Aorta (tissue), 5 donors: Measurements from ENCODE around the gene IBSP. TPM values are rescaled to one million over a fixed set of nuclear protein-coding genes. Genes with fewer than 3 reads are reported as not detected.

Experiments used
- ATAC-seq: fragments of 200-7000 bp; cut with Tn5 transposase; one replicate; pipeline ENCODE4 v1.9.1; 2022; ENCODE audit warnings: moderate library complexity; ENCODE audit not compliant: low FRiP score
- DNase-seq, 2 donors: peaks; one replicate each; pipeline ENCODE4 v3.0.0-alpha.2; 2020
- H3K27ac ChIP-seq, 2 donors: one replicate each; pipeline ENCODE4 v1.5.1; 2013; ENCODE audit warnings: low read length in 2 of 2, mild to moderate bottlenecking in 2 of 2, moderate library complexity in 2 of 2, control low read depth in 1 of 2, inconsistent platforms in 1 of 2, low read depth in 1 of 2
- H3K27me3 ChIP-seq, 2 donors: one replicate each; pipeline ENCODE4 v1.6.1; 2013; ENCODE audit warnings: control low read depth in 1 of 2, low read length in 1 of 2, mild to moderate bottlenecking in 1 of 2, moderate library complexity in 1 of 2; ENCODE audit not compliant: insufficient read depth in 2 of 2, control insufficient read depth in 1 of 2
- H3K36me3 ChIP-seq, 2 donors: one replicate each; pipeline ENCODE4 v1.6.1; 2013; ENCODE audit warnings: control low read depth in 1 of 2, low read length in 1 of 2, mild to moderate bottlenecking in 1 of 2; ENCODE audit not compliant: insufficient read depth in 2 of 2, control insufficient read depth in 1 of 2
- H3K4me1 ChIP-seq, 2 donors: one replicate each; pipeline ENCODE4 v1.6.1; 2013; ENCODE audit warnings: low read length in 2 of 2, control low read depth in 1 of 2, mild to moderate bottlenecking in 1 of 2, moderate library complexity in 1 of 2; ENCODE audit not compliant: insufficient read depth in 2 of 2, control insufficient read depth in 1 of 2
- H3K4me3 ChIP-seq, 2 donors: one replicate each; pipeline ENCODE4 v1.5.1; 2013; ENCODE audit warnings: low read length in 2 of 2, control low read depth in 1 of 2, mild to moderate bottlenecking in 1 of 2
- H3K9me3 ChIP-seq: one replicate; pipeline ENCODE4 v1.6.1; 2013; ENCODE audit warnings: mild to moderate bottlenecking, low read length; ENCODE audit not compliant: control insufficient read depth
- WGBS, 2 donors: extraction: QIAGEN DNeasy Blood & Tissue Kit; methylation state at CpG; one replicate each; pipeline ENCODE4 v1.1.7; 2013; 5-methylcytosine and 5-hydroxymethylcytosine counted together
- intact Hi-C, 2 donors: fragments of 100-400 bp; cut with DNase I; formaldehyde crosslinking; loops; one replicate each; pipeline versions ENCODE4 v1.14.2 to v1.15.0; 2022
- polyA plus RNA-seq, 2 donors: library from polyadenylated mRNA; stranded (reverse); fragments of 200-250 nt; gene quantifications; one replicate each; pipeline ENCODE4 v1.2.3, GENCODE V29; 2013
- total RNA-seq, 2 donors: library from RNA; stranded (reverse); fragmentation: NEBNext Ultra II Directional; extraction: Animal tissue kit (Norgen Biotek cat#: 25700); gene quantifications; one replicate each; pipeline ENCODE4 v1.2.1, GENCODE V29; 2021
- donor health status: healthy with polysubstance abuse.
- donor health status: Bipolar disorder and iron deficiency.
- donor health status: DM: no; HTN: no; CAD: no.
- donor health status: DM: no; HTN: no; CAD: no.
- donor health status: DM: yes; HTN: yes; CAD: no.

The IBSP gene
- total and polyA plus RNA-seq, 4 donors = 2.6 TPM; not detected in 3

GRCh38 chr4:87843936-87844335 is 44.6 kb downstream of the IBSP start:
- 24 to 33% methylated on average over 3 of the region's 3 CpGs for WGBS, 2 donors
- Histone ChIP-seq H3K36me3 (no peaks in the 10 kb centered on the region), H3K27ac (peak overlapping the region in 1 of 2 donors; percentile 40), H3K27me3 (no peaks in the 10 kb centered on the region), H3K4me1 (peaks cover 0 to 1% of the 10 kb centered on the region in 2 donors), H3K9me3 (no peaks in the 10 kb centered on the region), H3K4me3 (no peak overlapping the region)
- DNase-seq (no peak), ATAC-seq (peak; percentile 78)
- intact Hi-C loops = loop anchor here (10.0 kb wide), 3 partner anchors 369 to 459 kb away; no protein-coding TSS in a partner anchor

GRCh38 chr4:87844452-87844851 is 45.1 kb downstream of the IBSP start:
- 77 to 86% methylated on average over 1 of the region's 1 CpG for WGBS, 2 donors
- H3K27ac ChIP-seq = no peak overlapping the region
- H3K4me1 ChIP-seq = peaks cover 0 to 1% of the 10 kb centered on the region in 2 donors
- intact Hi-C loops = loop anchor here (10.0 kb wide), 3 partner anchors 370 to 460 kb away; no protein-coding TSS in a partner anchor
- H3K36me3 ChIP-seq = no peaks in the 10 kb centered on the region
- H3K4me3 ChIP-seq = no peak overlapping the region
- no peaks in the 10 kb centered on the region for H3K27me3 ChIP-seq
- no peak for ATAC-seq
- no peak for DNase-seq
- no peaks in the 10 kb centered on the region for H3K9me3 ChIP-seq

- Histone ChIP-seq H3K36me3 (no peaks in the 10 kb centered on the region), H3K4me1 (peaks cover 0 to 1% of the 10 kb centered on the region in 2 donors), H3K4me3 (no peak overlapping the region), H3K27ac (no peak overlapping the region), H3K9me3 (no peaks in the 10 kb centered on the region), H3K27me3 (no peaks in the 10 kb centered on the region)
- ATAC-seq (no peak), DNase-seq (no peak)
- WGBS, 2 donors = 94 to 95% methylated on average over 5 of the region's 5 CpGs
- intact Hi-C loops = loop anchor here (2.0 to 10.0 kb wide), 5 partner anchors 167 to 469 kb away; no protein-coding TSS in a partner anchor
Measured at GRCh38 chr4:87846226-87846625, 46.9 kb downstream of the IBSP start.

- Histone ChIP-seq H3K4me3 (peak overlapping the region; percentile 8 to 47), H3K27me3 (no peaks in the 10 kb centered on the region), H3K9me3 (no peaks in the 10 kb centered on the region), H3K27ac (no peak overlapping the region), H3K4me1 (peaks cover 0 to 1% of the 10 kb centered on the region in 2 donors), H3K36me3 (no peaks in the 10 kb centered on the region)
- DNase-seq (peak in 1 of 2 donors; percentile 56), ATAC-seq (peak; percentile 85)
- WGBS, 2 donors = 8 to 11% methylated on average over 15 of the region's 15 CpGs
- intact Hi-C loops = loop anchor here (5.0 to 10.0 kb wide), 4 partner anchors 374 to 471 kb away; no protein-coding TSS in a partner anchor
Measured at GRCh38 chr4:87848622-87849351, 49.4 kb downstream of the IBSP start.

GRCh38 chr4:87849612-87850011 is 50.3 kb downstream of the IBSP start:
- 67 to 69% methylated on average over 4 of the region's 4 CpGs for WGBS, 2 donors
- intact Hi-C loops = loop anchor here (5.0 to 10.0 kb wide), 4 partner anchors 375 to 472 kb away; no protein-coding TSS in a partner anchor
- DNase-seq (no peak), ATAC-seq (no peak)
- no peak overlapping the region for H3K4me3 ChIP-seq
- no peaks in the 10 kb centered on the region for H3K4me1 ChIP-seq
- H3K27me3 ChIP-seq = no peaks in the 10 kb centered on the region
- no peak overlapping the region for H3K27ac ChIP-seq
- no peaks in the 10 kb centered on the region for H3K9me3 ChIP-seq
- H3K36me3 ChIP-seq = no peaks in the 10 kb centered on the region

GRCh38 chr4:87851332-87851731 is 52.0 kb downstream of the IBSP start:
- peak in 1 of 2 donors; percentile 55 for DNase-seq
- Histone ChIP-seq H3K4me3 (no peak overlapping the region), H3K36me3 (no peaks in the 10 kb centered on the region), H3K9me3 (no peaks in the 10 kb centered on the region), H3K27me3 (no peaks in the 10 kb centered on the region), H3K4me1 (no peaks in the 10 kb centered on the region), H3K27ac (no peak overlapping the region)
- intact Hi-C loops = no loop called here
- WGBS, 2 donors = 84 to 93% methylated on average over 8 of the region's 8 CpGs
- ATAC-seq = no peak

- DNase-seq (no peak), ATAC-seq (no peak)
- Histone ChIP-seq H3K27me3 (no peaks in the 10 kb centered on the region), H3K9me3 (no peaks in the 10 kb centered on the region), H3K4me1 (no peaks in the 10 kb centered on the region), H3K36me3 (no peaks in the 10 kb centered on the region), H3K4me3 (no peak overlapping the region), H3K27ac (no peak overlapping the region)
- 83 to 87% methylated on average over 4 of the region's 4 CpGs for WGBS, 2 donors
- intact Hi-C loops = loop anchor here (2.0 kb wide), 2 partner anchors 121 to 361 kb away; no protein-coding TSS in a partner anchor
Measured at GRCh38 chr4:87851953-87852352, 52.6 kb downstream of the IBSP start.

GRCh38 chr4:87853108-87853507 is 53.8 kb downstream of the IBSP start:
- no peaks in the 10 kb centered on the region for H3K36me3 ChIP-seq
- H3K27me3 ChIP-seq = no peaks in the 10 kb centered on the region
- no peak for ATAC-seq
- H3K9me3 ChIP-seq = no peaks in the 10 kb centered on the region
- H3K4me3 ChIP-seq = no peak overlapping the region
- H3K27ac ChIP-seq = no peak overlapping the region
- no peak for DNase-seq
- no peaks in the 10 kb centered on the region for H3K4me1 ChIP-seq
- intact Hi-C loops = loop anchor here (2.0 kb wide), 2 partner anchors 120 to 360 kb away; no protein-coding TSS in a partner anchor
- whole genome bisulfite sequencing, 2 donors = 1 to 3% methylated on average over 3 of the region's 3 CpGs

GRCh38 chr4:87853891-87854290 is 54.5 kb downstream of the IBSP start:
- no peak for ATAC-seq
- no peaks in the 10 kb centered on the region for H3K36me3 ChIP-seq

More at GRCh38 chr4:87853891-87854290, 54.5 kb downstream of the IBSP start:
- Histone ChIP-seq H3K4me3 (no peak overlapping the region), H3K4me1 (no peaks in the 10 kb centered on the region), H3K27me3 (no peaks in the 10 kb centered on the region), H3K27ac (no peak overlapping the region), H3K9me3 (no peaks in the 10 kb centered on the region)
- intact Hi-C loops = loop anchor here (2.0 kb wide), 2 partner anchors 119 to 359 kb away; no protein-coding TSS in a partner anchor
- DNase-seq = no peak
